Karpas-422 (cell line): ENCODE results near the gene NDUFA3. TPM values are rescaled to one million over a fixed set of nuclear protein-coding genes. Genes with fewer than 3 reads are reported as not detected.

Experiments used
- DNase-seq: peaks from one replicate; pipeline ENCODE4 v3.0.0-alpha.2; 2015
- H2AFZ ChIP-seq: fragments of 200-600 bp; sonication (generic); 2 replicates; pipeline ENCODE4 v1.6.1; 2014; ENCODE audit warnings: antibody characterized with exemption, low read length, mixed read lengths
- H3K27ac ChIP-seq: fragments of 200-600 bp; sonication (generic); 2 replicates; pipeline ENCODE4 v1.5.1; 2014; ENCODE audit warnings: mild to moderate bottlenecking, low read length, moderate library complexity
- H3K27me3 ChIP-seq: fragments of 200-600 bp; sonication (generic); 2 replicates; pipeline ENCODE4 v1.6.1; 2014; ENCODE audit warnings: low read length, mixed read lengths
- H3K36me3 ChIP-seq: fragments of 200-600 bp; sonication (generic); 2 replicates; pipeline ENCODE4 v1.6.1; 2014; ENCODE audit warnings: low read length, mixed read lengths; ENCODE audit not compliant: insufficient read depth
- H3K4me1 ChIP-seq: fragments of 200-600 bp; sonication (generic); 2 replicates; pipeline ENCODE4 v1.6.1; 2014; ENCODE audit warnings: mild to moderate bottlenecking, low read length, mixed read lengths
- H3K4me2 ChIP-seq: fragments of 200-600 bp; sonication (generic); 2 replicates; pipeline ENCODE4 v1.6.1; 2014; ENCODE audit warnings: low read length, low read depth, mild to moderate bottlenecking; ENCODE audit not compliant: poor library complexity, severe bottlenecking
- H3K4me3 ChIP-seq: fragments of 200-600 bp; sonication (generic); 2 replicates; pipeline ENCODE4 v1.5.1; 2014; ENCODE audit warnings: mild to moderate bottlenecking, antibody characterized with exemption, low read length, mixed read lengths
- H3K79me2 ChIP-seq: fragments of 200-600 bp; sonication (generic); 2 replicates; pipeline ENCODE4 v1.6.1; 2014; ENCODE audit warnings: mild to moderate bottlenecking, low read length, mixed read lengths
- H3K9ac ChIP-seq: fragments of 200-600 bp; sonication (generic); 2 replicates; pipeline ENCODE4 v1.6.0; 2014; ENCODE audit warnings: low read length
- H3K9me2 ChIP-seq: fragments of 200-600 bp; sonication (generic), shearing (Covaris generic); replicated peaks from 2 replicates; pipeline ENCODE4 v1.6.0; 2014; ENCODE audit warnings: mild to moderate bottlenecking, low read length, moderate library complexity; ENCODE audit not compliant: insufficient read depth
- H3K9me3 ChIP-seq: fragments of 300-700, 200-600 bp; sonication (generic); 2 replicates; pipeline ENCODE4 v1.6.1; 2014; ENCODE audit warnings: low read length, mixed read lengths
- H4K20me1 ChIP-seq: fragments of 200-600 bp; sonication (generic); 2 replicates; pipeline ENCODE4 v1.6.1; 2014; ENCODE audit warnings: mild to moderate bottlenecking, antibody characterized with exemption, low read length, low read depth; ENCODE audit not compliant: insufficient read depth
- total RNA-seq: library from RNA; depleted of rRNA; stranded (reverse); fragments of >200 nt; shearing (Covaris generic); gene quantifications from 2 replicates; pipeline ENCODE4 v1.2.3, GENCODE V29; 2014; ENCODE audit warnings: low replicate concordance

The NDUFA3 gene
- total RNA-seq, 1 experiment from 2014 or later: 105 TPM

GRCh38 chr19:54128796-54129616 lies 26.4 kb downstream of the NDUFA3 start:
- Histone ChIP-seq H3K9me3 (no peaks in the 10 kb centered on the region), H4K20me1 (no peaks in the 10 kb centered on the region), H3K36me3 (peaks cover 26% of the 10 kb centered on the region), H3K27ac (no peak overlapping the region), H2AFZ (no peak overlapping the region), H3K27me3 (no peaks in the 10 kb centered on the region), H3K4me3 (no peak overlapping the region), H3K4me2 (no peak overlapping the region), H3K9ac (no peak overlapping the region), H3K9me2 (no peaks in the 10 kb centered on the region), H3K4me1 (no peaks in the 10 kb centered on the region), H3K79me2 (no peaks in the 10 kb centered on the region)
- DNase-seq: no peak

- Histone ChIP-seq H3K4me3 (no peak overlapping the region), H3K9me3 (no peaks in the 10 kb centered on the region), H4K20me1 (no peaks in the 10 kb centered on the region), H3K79me2 (no peaks in the 10 kb centered on the region), H3K4me2 (no peak overlapping the region), H3K9me2 (no peaks in the 10 kb centered on the region), H3K27me3 (no peaks in the 10 kb centered on the region), H2AFZ (no peak overlapping the region), H3K27ac (no peak overlapping the region), H3K9ac (no peak overlapping the region), H3K4me1 (no peaks in the 10 kb centered on the region), H3K36me3 (peaks cover 24% of the 10 kb centered on the region)
- no peak for DNase-seq
Measured at GRCh38 chr19:54129617-54129996, 27.0 kb downstream of the NDUFA3 start.

- DNase-seq: peak; percentile 74
- Histone ChIP-seq H3K4me1 (peaks cover 14% of the 10 kb centered on the region), H3K36me3 (peaks cover 12% of the 10 kb centered on the region), H2AFZ (no peak overlapping the region), H3K27ac (no peak overlapping the region), H4K20me1 (peaks cover 6% of the 10 kb centered on the region; the same call in 1 of the 2 replicates), H3K27me3 (no peaks in the 10 kb centered on the region), H3K4me3 (no peak overlapping the region), H3K9me2 (no peaks in the 10 kb centered on the region), H3K9ac (no peak overlapping the region), H3K9me3 (no peaks in the 10 kb centered on the region), H3K79me2 (peaks cover 9% of the 10 kb centered on the region), H3K4me2 (no peak overlapping the region)
Measured at GRCh38 chr19:54133312-54133956, 30.8 kb downstream of the NDUFA3 start.

GRCh38 chr19:54133957-54134590 lies 31.4 kb downstream of the NDUFA3 start:
- Histone ChIP-seq H2AFZ (no peak overlapping the region), H3K36me3 (peaks cover 9% of the 10 kb centered on the region; the same call in 1 of the 2 replicates), H3K9me2 (no peaks in the 10 kb centered on the region), H3K9ac (no peak overlapping the region), H4K20me1 (peaks cover 12% of the 10 kb centered on the region), H3K27me3 (no peaks in the 10 kb centered on the region), H3K27ac (no peak overlapping the region), H3K4me3 (no peak overlapping the region), H3K4me1 (peaks cover 20% of the 10 kb centered on the region), H3K9me3 (no peaks in the 10 kb centered on the region), H3K79me2 (peaks cover 15% of the 10 kb centered on the region), H3K4me2 (no peak overlapping the region)
- DNase-seq: no peak

- H4K20me1 ChIP-seq: peaks cover 34% of the 10 kb centered on the region
- H3K4me1 ChIP-seq: peaks cover 28% of the 10 kb centered on the region
- peak overlapping the region; percentile 67 for H3K4me3 ChIP-seq
- peak overlapping the region; percentile 72 for H3K9ac ChIP-seq
- no peaks in the 10 kb centered on the region for H3K9me2 ChIP-seq
- peak overlapping the region; percentile 63; the same call in 1 of the 2 replicates for H2AFZ ChIP-seq
- H3K4me2 ChIP-seq: peak overlapping the region; percentile 92
- no peak for DNase-seq
- no peaks in the 10 kb centered on the region for H3K9me3 ChIP-seq
- H3K36me3 ChIP-seq: peaks cover 16% of the 10 kb centered on the region; the same call in 1 of the 2 replicates
- no peaks in the 10 kb centered on the region for H3K27me3 ChIP-seq
- H3K79me2 ChIP-seq: peaks cover 37% of the 10 kb centered on the region
- peak overlapping the region; percentile 45 for H3K27ac ChIP-seq
Measured at GRCh38 chr19:54136086-54136863, 33.6 kb downstream of the NDUFA3 start.

GRCh38 chr19:54136864-54137698 lies 34.4 kb downstream of the NDUFA3 start:
- Histone ChIP-seq H3K4me2 (peak overlapping the region; percentile 92), H4K20me1 (peaks cover 43% of the 10 kb centered on the region), H3K9me3 (no peaks in the 10 kb centered on the region), H3K27ac (peak overlapping the region; percentile 45), H3K4me1 (peaks cover 28% of the 10 kb centered on the region), H3K9ac (peak overlapping the region; percentile 96), H3K27me3 (no peaks in the 10 kb centered on the region), H2AFZ (peak overlapping the region; percentile 63; the same call in 1 of the 2 replicates), H3K4me3 (peak overlapping the region; percentile 82), H3K9me2 (no peaks in the 10 kb centered on the region), H3K36me3 (peaks cover 13% of the 10 kb centered on the region; the same call in 1 of the 2 replicates), H3K79me2 (peaks cover 45% of the 10 kb centered on the region)
- DNase-seq: peak; percentile 100

GRCh38 chr19:54137699-54138488 lies 35.2 kb downstream of the NDUFA3 start, which contains the start of gene CNOT3:
Gene CNOT3, plus strand, starts transcription at chr19:54137762. Its CDS starts 5,217 bp downstream, at chr19:54142979.
- Histone ChIP-seq H4K20me1 (peaks cover 51% of the 10 kb centered on the region), H3K4me2 (peak within 1 kb of the TSS; percentile 92), H2AFZ (peak within 1 kb of the TSS; percentile 63; the same call in 1 of the 2 replicates), H3K4me3 (peak within 1 kb of the TSS; percentile 82), H3K9me3 (no peaks in the 10 kb centered on the region), H3K79me2 (peaks cover 53% of the 10 kb centered on the region), H3K27me3 (no peaks in the 10 kb centered on the region), H3K9ac (peak within 1 kb of the TSS; percentile 96), H3K9me2 (no peaks in the 10 kb centered on the region), H3K4me1 (peaks cover 28% of the 10 kb centered on the region), H3K36me3 (peaks cover 20% of the 10 kb centered on the region; the same call in 1 of the 2 replicates), H3K27ac (peak within 1 kb of the TSS; percentile 72)
- DNase-seq: peak; percentile 85
